GM12878 (cell line): ENCODE results near the gene NCAPH2. TPM values are rescaled to one million over a fixed set of nuclear protein-coding genes. Genes with fewer than 3 reads are reported as not detected.

Experiments
- ATAC-seq: fragments of 200-7000 bp; cut with Tn5 transposase; 3 replicates; pipeline ENCODE4 v1.9.1; 2020; ENCODE audit warnings: mild to moderate bottlenecking, moderate library complexity
- BruUV-seq: library from RNA; stranded (reverse); fragments of 400-500 nt; replicated peaks from 2 replicates; lab custom pipeline; 2021; lab: Mats Ljungman, UMichigan
- CTCF ChIA-PET: fragments of 300-600 bp; sonication (Branson Sonifier 250); formaldehyde crosslinking; extraction: SDS; loops from one replicate; lab custom pipeline; 2021; ENCODE audit warnings: inconsistent platforms; lab: Yijun Ruan, JAX
- POLR2A ChIA-PET: fragments of 350-600 bp; formaldehyde crosslinking; extraction: SDS; loops from one replicate; lab custom pipeline; 2021; ENCODE audit warnings: inconsistent platforms; lab: Charles Lee
- RAD21 ChIA-PET: fragments of 300-600 bp; sonication (Branson Sonifier 250); formaldehyde crosslinking; loops from one replicate; lab custom pipeline; 2023; ENCODE audit warnings: antibody characterized with exemption; ENCODE audit not compliant: unreplicated experiment; lab: Charles Lee
- SMC1A ChIA-PET: fragments of 300-600 bp; sonication (Branson Sonifier 250); formaldehyde crosslinking; loops from one replicate; lab custom pipeline; 2023; ENCODE audit not compliant: unreplicated experiment, uncharacterized antibody; lab: Charles Lee
- DNase-seq: peaks from one replicate; pipeline ENCODE4 v3.0.0-alpha.2; 2011; ENCODE audit warnings: low read depth, low spot score
- FAIRE-seq: peaks from 3 replicates; lab custom pipeline; 2011; peaks lifted over from hg19 to GRCh38; lab: Jason Lieb, UNC
- H2AFZ ChIP-seq: 2 replicates; pipeline ENCODE4 v1.6.0; 2011; ENCODE audit warnings: low read depth, low read length, control low read depth; ENCODE audit not compliant: control insufficient read depth
- H3K27ac ChIP-seq: 2 replicates; pipeline ENCODE4 v1.5.1; 2011; ENCODE audit warnings: control low read depth; ENCODE audit not compliant: control insufficient read depth, insufficient read depth
- H3K27me3 ChIP-seq, 2 experiments: replicated peaks in 1 of 2; 2 replicates each; pipeline versions ENCODE4 v1.6.0 to v1.6.1; 2011; ENCODE audit warnings: low read length in 1 of 2; ENCODE audit not compliant: control insufficient read depth in 2 of 2, insufficient read depth in 2 of 2
- H3K36me3 ChIP-seq, 2 experiments: 2 replicates each; pipeline ENCODE4 v1.5.1; 2011; ENCODE audit warnings: low read length in 1 of 2; ENCODE audit not compliant: control insufficient read depth in 2 of 2, insufficient read depth in 2 of 2
- H3K4me1 ChIP-seq: 2 replicates; pipeline ENCODE4 v1.6.1; 2011; ENCODE audit warnings: mild to moderate bottlenecking, low read length, moderate library complexity, mixed read lengths; ENCODE audit not compliant: control insufficient read depth, insufficient read depth
- H3K4me2 ChIP-seq: 2 replicates; pipeline ENCODE4 v1.6.0; 2011; ENCODE audit warnings: control low read depth; ENCODE audit not compliant: control insufficient read depth, insufficient read depth
- H3K4me3 ChIP-seq: fragments of 200-600 bp; sonication (generic); 2 replicates; pipeline ENCODE4 v1.5.1; 2016
- H3K79me2 ChIP-seq: 2 replicates; pipeline ENCODE4 v1.6.0; 2011; ENCODE audit warnings: low read length; ENCODE audit not compliant: control insufficient read depth, insufficient read depth
- H3K9ac ChIP-seq: 2 replicates; pipeline ENCODE4 v1.8.0; 2011; ENCODE audit warnings: low read length, control low read depth, mixed read lengths; ENCODE audit not compliant: control insufficient read depth, insufficient read depth
- H3K9me3 ChIP-seq: replicated peaks from 3 replicates; pipeline ENCODE4 v1.5.1; 2011; ENCODE audit warnings: mild to moderate bottlenecking, low read length; ENCODE audit not compliant: control insufficient read depth, insufficient read depth
- H4K20me1 ChIP-seq: 2 replicates; pipeline ENCODE4 v1.6.0; 2011; ENCODE audit not compliant: control insufficient read depth, insufficient read depth
- ASH2L ChIP-seq: fragments of 300-600, 200-600 bp; sonication (generic); IDR thresholded peaks from 2 replicates; pipeline ENCODE4 v1.6.1; 2017; ENCODE audit warnings: low read depth, mild to moderate bottlenecking, borderline replicate concordance
- ATF2 ChIP-seq: IDR thresholded peaks from 2 replicates; pipeline ENCODE4 v1.6.1; 2012; ENCODE audit warnings: low read length, inconsistent platforms
- BCLAF1 ChIP-seq: fragments of 450-650 bp; IDR thresholded peaks from 2 replicates; pipeline ENCODE4 v1.6.1; 2017; ENCODE audit warnings: antibody characterized with exemption, mild to moderate bottlenecking, moderate library complexity
- CEBPZ ChIP-seq: fragments of 150-350 bp; IDR thresholded peaks from 2 replicates; pipeline ENCODE4 v1.6.1; 2016; ENCODE audit warnings: low read depth, low read length
- CHD1 ChIP-seq: IDR thresholded peaks from 2 replicates; pipeline ENCODE4 v1.6.1; 2012; ENCODE audit warnings: low read depth, low read length, improper control_type of control experiment
- CREM ChIP-seq: IDR thresholded peaks from 2 replicates; pipeline ENCODE4 v1.6.1; 2014; ENCODE audit warnings: antibody characterized with exemption, low read depth
- FOXM1 ChIP-seq: IDR thresholded peaks from 2 replicates; pipeline ENCODE4 v1.6.1; 2012; ENCODE audit warnings: low read depth, mild to moderate bottlenecking, inconsistent platforms, low read length, moderate library complexity
- IRF5 ChIP-seq: fragments of 450-650 bp; IDR thresholded peaks from 2 replicates; pipeline ENCODE4 v1.6.1; 2017; ENCODE audit warnings: borderline replicate concordance
- JUND ChIP-seq: IDR thresholded peaks from 2 replicates; pipeline ENCODE4 v1.6.1; 2012; ENCODE audit warnings: low read depth, mild to moderate bottlenecking, low read length, improper control_type of control experiment, moderate library complexity
- LARP7 ChIP-seq: fragments of 450-650 bp; IDR thresholded peaks from 2 replicates; pipeline ENCODE4 v1.6.1; 2017; ENCODE audit warnings: mild to moderate bottlenecking
- MTA3 ChIP-seq: IDR thresholded peaks from 2 replicates; pipeline ENCODE4 v1.6.1; 2012; ENCODE audit warnings: low read length, inconsistent platforms, borderline replicate concordance
- NR2C2 ChIP-seq: IDR thresholded peaks from 2 replicates; pipeline ENCODE4 v1.6.1; 2011; ENCODE audit warnings: borderline replicate concordance, low read depth; ENCODE audit not compliant: control insufficient read depth, insufficient read length
- PAX5 ChIP-seq: IDR thresholded peaks from 2 replicates; pipeline ENCODE4 v1.6.1; 2011; ENCODE audit warnings: low read depth, low read length, borderline replicate concordance
- RAD21 ChIP-seq: IDR thresholded peaks from 2 replicates; pipeline ENCODE4 v1.6.1; 2011; ENCODE audit warnings: mild to moderate bottlenecking, low read depth, low read length, moderate library complexity; ENCODE audit not compliant: insufficient read depth
- ZNF207 ChIP-seq: fragments of 450-650 bp; IDR thresholded peaks from 2 replicates; pipeline ENCODE4 v1.6.1; 2014; ENCODE audit warnings: antibody characterized with exemption, mild to moderate bottlenecking, borderline replicate concordance
- WGBS: methylation state at CpG from one replicate; pipeline ENCODE4 v1.1.6; 2016; ENCODE audit warnings: low lambda C conversion rate; ENCODE audit not compliant: insufficient replicate concordance, insufficient coverage; ENCODE audit errors: missing lambda C conversion rate; 5-methylcytosine and 5-hydroxymethylcytosine counted together
- in situ Hi-C: fragments of 300-500 bp; cut with MboI; formaldehyde crosslinking; loops from 9 replicates; pipeline ENCODE4 v1.14.3; 2018; ENCODE audit warnings: mixed read lengths
- intact Hi-C: fragments of 100-400 bp; cut with micrococcal nuclease; formaldehyde crosslinking; loops from one replicate; pipeline ENCODE4 v1.14.2; 2022; ENCODE audit not compliant: unreplicated experiment
- polyA plus RNA-seq, 11 experiments: library from polyadenylated mRNA; depleted of rRNA in 4 of 11; unstranded in 6 of 11; stranded (reverse) in 5 of 11; fragments of >200 nt; fragmentation: Nextera tagmentation in 4 of 11; fragmentation: Illumina TruSeq in 1 of 11; extraction: Ambion mirVana in 4 of 11; extraction: Trizol in 1 of 11; gene quantifications; 1 replicate in 1 of 11; 2 replicates in 10 of 11; pipeline versions ENCODE4 v1.2.1 to v1.2.3, GENCODE V29; 2011 to 2016; ENCODE audit warnings: inconsistent platforms in 2 of 11, missing spikeins in 2 of 11, low read depth in 1 of 11
- total RNA-seq, 4 experiments: library from RNA; depleted of rRNA in 3 of 4; stranded (reverse); fragments of >200 nt in 3 of 4; fragmentation: Illumina TruSeq in 1 of 4; extraction: Trizol in 1 of 4; gene quantifications; 2 replicates each; pipeline versions ENCODE4 v1.2.1 to v1.2.3, GENCODE V29; 2013 to 2021

NCAPH2 gene
- total and polyA plus RNA-seq, 10 of the 15 experiments (the other 5 are each of a cell fraction or from before 2014, with no cell fraction given): 5.0 to 110 (median 59.9) TPM

GRCh38 chr22:50461536-50461935 is 46.5 kb upstream of the NCAPH2 start:
- POLR2A ChIA-PET: no interaction called here
- ATAC-seq (no peak), DNase-seq (no peak), FAIRE-seq (no peak)
- H2AFZ ChIP-seq: no peak overlapping the region
- SMC1A ChIA-PET: no interaction called here
- intact Hi-C loops: no loop called here
- TF ChIP-seq ASH2L: no peak
- no peak for TF ChIP-seq FOXM1
- TF ChIP-seq BCLAF1: no peak
- no peak for TF ChIP-seq CREM
- no peak for TF ChIP-seq PAX5
- no peak for TF ChIP-seq ATF2
- TF ChIP-seq RAD21: no peak
- TF ChIP-seq ZNF207: no peak
- no peak for TF ChIP-seq LARP7
- no peak for TF ChIP-seq CEBPZ
- TF ChIP-seq IRF5: no peak
- TF ChIP-seq CHD1: no peak
- TF ChIP-seq MTA3: no peak
- TF ChIP-seq JUND: no peak
- no peak for TF ChIP-seq NR2C2
- H4K20me1 ChIP-seq: no peaks in the 10 kb centered on the region
- no peak overlapping the region for H3K27ac ChIP-seq
- WGBS: 96% methylated on average over 20 of the region's 26 CpGs
- RAD21 ChIA-PET: no interaction called here
- CTCF ChIA-PET: no interaction called here
- peaks cover 11 to 60% of the 10 kb centered on the region in 2 experiments for H3K36me3 ChIP-seq
- BruUV-seq: no TSS peak
- no peaks in the 10 kb centered on the region for H3K27me3 ChIP-seq
- no peak overlapping the region for H3K9ac ChIP-seq
- in situ Hi-C loops: no loop called here
- no peaks in the 10 kb centered on the region for H3K4me1 ChIP-seq
- no peaks in the 10 kb centered on the region for H3K9me3 ChIP-seq
- H3K4me2 ChIP-seq: no peak overlapping the region
- no peaks in the 10 kb centered on the region for H3K79me2 ChIP-seq
- no peak overlapping the region for H3K4me3 ChIP-seq
